ENCODE measurements around the gene FBXO4.

GRCh38 chr5:41921874-41922273 lies 3.2 kb upstream of the FBXO4 start:
- TF ChIP-seq, protein P1, sequence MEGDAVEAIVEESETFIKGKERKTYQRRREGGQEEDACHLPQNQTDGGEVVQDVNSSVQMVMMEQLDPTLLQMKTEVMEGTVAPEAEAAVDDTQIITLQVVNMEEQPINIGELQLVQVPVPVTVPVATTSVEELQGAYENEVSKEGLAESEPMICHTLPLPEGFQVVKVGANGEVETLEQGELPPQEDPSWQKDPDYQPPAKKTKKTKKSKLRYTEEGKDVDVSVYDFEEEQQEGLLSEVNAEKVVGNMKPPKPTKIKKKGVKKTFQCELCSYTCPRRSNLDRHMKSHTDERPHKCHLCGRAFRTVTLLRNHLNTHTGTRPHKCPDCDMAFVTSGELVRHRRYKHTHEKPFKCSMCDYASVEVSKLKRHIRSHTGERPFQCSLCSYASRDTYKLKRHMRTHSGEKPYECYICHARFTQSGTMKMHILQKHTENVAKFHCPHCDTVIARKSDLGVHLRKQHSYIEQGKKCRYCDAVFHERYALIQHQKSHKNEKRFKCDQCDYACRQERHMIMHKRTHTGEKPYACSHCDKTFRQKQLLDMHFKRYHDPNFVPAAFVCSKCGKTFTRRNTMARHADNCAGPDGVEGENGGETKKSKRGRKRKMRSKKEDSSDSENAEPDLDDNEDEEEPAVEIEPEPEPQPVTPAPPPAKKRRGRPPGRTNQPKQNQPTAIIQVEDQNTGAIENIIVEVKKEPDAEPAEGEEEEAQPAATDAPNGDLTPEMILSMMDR (IDR thresholded peaks at IDR 0.05), result no peak
- no peak for TF ChIP-seq POLR2A (IDR thresholded peaks at IDR 0.05)
